Skeletal muscle satellite cell (primary cell): ENCODE measurements around the gene SPATA21.

Source experiments
- H3K27me3 ChIP-seq: 2 replicates; pipeline ENCODE4 v1.7.0; 2013; ENCODE audit warnings: low read length; ENCODE audit not compliant: control insufficient read depth, insufficient read depth
- H3K36me3 ChIP-seq: 2 replicates; pipeline ENCODE4 v1.7.0; 2013; ENCODE audit warnings: mild to moderate bottlenecking, control low read depth, low read length; ENCODE audit not compliant: insufficient read depth
- H3K4me1 ChIP-seq: 2 replicates; pipeline ENCODE4 v1.7.0; 2013; ENCODE audit warnings: low read length; ENCODE audit not compliant: control insufficient read depth, insufficient read depth
- H3K4me2 ChIP-seq: 2 replicates; pipeline ENCODE4 v1.7.0; 2013; ENCODE audit warnings: mild to moderate bottlenecking, low read length
- H3K4me3 ChIP-seq: 2 replicates; pipeline ENCODE4 v1.7.0; 2013; ENCODE audit warnings: low read length
- H3K9ac ChIP-seq: 2 replicates; pipeline ENCODE4 v1.7.0; 2013; ENCODE audit warnings: mild to moderate bottlenecking, low read depth, low read length, moderate library complexity
- H3K9me3 ChIP-seq: replicated peaks from 2 replicates; pipeline ENCODE4 v1.7.0; 2013; ENCODE audit warnings: mild to moderate bottlenecking, control low read depth, low read length

SPATA21 gene

DNA sequence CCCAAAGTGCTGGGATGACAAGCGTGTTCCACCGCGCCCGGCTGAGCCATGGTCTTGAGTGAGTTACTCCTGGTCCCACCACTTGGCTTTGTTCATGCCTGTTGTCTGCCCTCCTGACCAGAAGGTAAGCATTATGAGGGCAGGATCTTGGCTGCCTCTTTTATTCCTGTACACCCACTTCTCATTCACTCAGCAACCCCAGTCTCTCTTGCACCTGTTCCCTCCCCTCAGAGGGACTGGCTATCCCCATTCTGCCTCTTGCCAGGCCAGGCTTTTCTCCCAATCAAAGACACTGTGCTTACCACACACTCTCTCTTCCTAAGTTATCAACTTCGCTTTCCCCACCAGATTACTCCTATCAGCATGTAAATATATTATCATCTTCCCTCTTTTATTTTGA, 26.4 kb downstream of the SPATA21 start:
- Histone ChIP-seq H3K4me2 (no peak overlapping the region), H3K4me1 (no peaks in the 10 kb centered on the region), H3K9ac (no peak overlapping the region), H3K36me3 (no peaks in the 10 kb centered on the region), H3K9me3 (no peaks in the 10 kb centered on the region), H3K4me3 (no peak overlapping the region), H3K27me3 (peaks cover 3% of the 10 kb centered on the region)

DNA sequence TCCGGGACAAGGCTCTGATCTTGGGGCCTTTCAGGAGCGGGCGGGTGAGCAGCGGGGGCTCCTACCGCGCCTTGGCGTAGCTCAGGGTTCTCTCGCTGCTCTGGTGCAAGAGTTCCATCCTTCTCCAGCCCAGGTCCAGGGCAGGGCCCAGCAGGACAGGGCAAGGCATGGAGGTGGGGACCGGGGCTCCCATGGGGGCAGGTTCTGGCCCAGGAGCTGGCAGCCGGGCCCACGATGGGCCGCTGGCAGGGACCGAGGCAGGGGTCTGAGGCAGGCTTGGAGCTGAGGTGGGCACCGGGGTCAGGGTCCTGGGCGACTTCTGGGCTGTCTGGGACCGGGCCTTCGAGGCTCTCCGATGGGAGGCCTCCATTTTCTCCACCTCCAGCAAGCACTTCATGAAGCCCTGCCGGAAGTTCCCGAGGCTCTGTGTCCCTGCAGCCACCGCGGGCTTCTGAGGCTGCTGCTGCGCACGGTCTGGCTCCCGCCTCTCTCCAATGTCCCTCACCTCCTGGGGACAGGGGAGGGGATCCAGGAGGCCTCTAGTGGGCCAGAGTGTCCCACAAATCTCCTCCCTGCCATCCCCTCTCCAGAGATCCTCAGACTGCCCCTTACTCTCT, 27.6 kb downstream of the SPATA21 start:
- no peak overlapping the region for H3K4me2 ChIP-seq
- no peaks in the 10 kb centered on the region for H3K36me3 ChIP-seq
- H3K4me1 ChIP-seq = no peaks in the 10 kb centered on the region
- peaks cover 3% of the 10 kb centered on the region for H3K27me3 ChIP-seq
- no peaks in the 10 kb centered on the region for H3K9me3 ChIP-seq
- no peak overlapping the region for H3K4me3 ChIP-seq
- H3K9ac ChIP-seq = no peak overlapping the region

DNA sequence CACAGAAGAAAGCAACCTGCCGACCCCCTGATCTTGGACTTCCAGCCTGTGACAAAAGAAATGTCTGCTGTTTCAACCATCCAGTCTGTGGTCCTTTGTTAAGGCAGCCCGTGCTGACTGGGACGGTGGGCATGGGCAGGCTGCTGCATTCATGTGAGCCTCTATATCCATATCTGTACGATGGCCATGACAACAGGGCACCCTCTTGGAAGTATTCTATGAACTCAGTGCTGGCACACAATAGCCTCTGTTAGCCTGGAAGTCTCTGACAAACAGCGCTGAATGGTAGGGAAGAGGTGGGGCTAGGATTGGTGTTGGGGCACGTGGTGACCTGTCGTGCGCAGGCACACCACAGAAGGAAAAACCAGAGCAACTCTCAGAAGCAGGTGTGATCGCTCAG, 30.4 kb downstream of the SPATA21 start:
- H3K27me3 ChIP-seq = no peaks in the 10 kb centered on the region
- peaks cover 8% of the 10 kb centered on the region for H3K4me1 ChIP-seq
- no peak overlapping the region for H3K4me3 ChIP-seq
- H3K9me3 ChIP-seq = no peaks in the 10 kb centered on the region
- H3K4me2 ChIP-seq = no peak overlapping the region
- H3K36me3 ChIP-seq = no peaks in the 10 kb centered on the region
- H3K9ac ChIP-seq = no peak overlapping the region

GRCh38 chr1:16405441-16405840, 31.8 kb downstream of the SPATA21 start:
- H3K4me1 ChIP-seq = peaks cover 8% of the 10 kb centered on the region
- no peak overlapping the region for H3K4me3 ChIP-seq
- no peak overlapping the region for H3K4me2 ChIP-seq
- H3K9ac ChIP-seq = no peak overlapping the region
- no peaks in the 10 kb centered on the region for H3K27me3 ChIP-seq
- no peaks in the 10 kb centered on the region for H3K9me3 ChIP-seq
- H3K36me3 ChIP-seq = no peaks in the 10 kb centered on the region

- H3K4me2 ChIP-seq = no peak overlapping the region
- H3K27me3 ChIP-seq = no peaks in the 10 kb centered on the region
- H3K9ac ChIP-seq = no peak overlapping the region
- no peaks in the 10 kb centered on the region for H3K9me3 ChIP-seq
- no peak overlapping the region for H3K4me3 ChIP-seq
- H3K4me1 ChIP-seq = peaks cover 8% of the 10 kb centered on the region
- H3K36me3 ChIP-seq = peaks cover 14% of the 10 kb centered on the region
Measured at GRCh38 chr1:16402742-16403141, 34.5 kb downstream of the SPATA21 start.

DNA sequence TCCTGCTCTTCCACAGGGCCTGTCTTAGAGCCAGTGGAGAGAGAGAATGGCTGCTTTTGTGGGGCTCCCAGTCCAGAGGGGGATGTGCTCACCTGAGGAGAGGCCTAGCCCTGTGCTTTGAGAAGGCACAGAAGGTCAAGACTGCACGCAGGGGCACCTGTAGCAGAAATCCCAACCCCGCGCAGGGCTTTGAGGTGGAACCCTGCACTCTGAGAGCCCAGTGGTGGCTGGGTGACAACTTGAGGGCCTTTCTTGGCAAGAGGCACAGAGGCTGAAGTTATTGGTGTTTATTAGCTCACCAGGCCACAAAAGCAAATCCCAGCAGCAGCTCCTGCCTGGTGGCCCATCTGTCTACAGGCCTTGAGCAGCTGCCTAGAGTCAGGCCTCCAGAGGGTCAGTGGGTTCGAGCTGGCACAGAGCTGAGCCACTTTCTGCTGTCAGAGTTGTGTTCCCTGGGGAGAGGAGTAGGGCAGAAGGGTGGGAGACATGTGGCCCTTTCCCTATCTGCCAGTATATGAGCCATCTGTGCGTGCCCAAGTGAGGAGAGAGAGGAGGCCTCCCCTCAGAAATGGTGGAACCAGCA, 38.8 kb downstream of the SPATA21 start:
- Histone ChIP-seq H3K36me3 (peaks cover 38% of the 10 kb centered on the region), H3K9me3 (no peaks in the 10 kb centered on the region), H3K9ac (no peak overlapping the region), H3K27me3 (no peaks in the 10 kb centered on the region), H3K4me3 (no peak overlapping the region), H3K4me2 (no peak overlapping the region), H3K4me1 (peaks cover 35% of the 10 kb centered on the region)

- no peaks in the 10 kb centered on the region for H3K9me3 ChIP-seq
- peaks cover 42% of the 10 kb centered on the region for H3K36me3 ChIP-seq
- no peak overlapping the region for H3K9ac ChIP-seq
- no peaks in the 10 kb centered on the region for H3K27me3 ChIP-seq
- no peak overlapping the region for H3K4me3 ChIP-seq
- H3K4me2 ChIP-seq = peak overlapping the region; percentile 42
- peaks cover 40% of the 10 kb centered on the region for H3K4me1 ChIP-seq
Measured at GRCh38 chr1:16397120-16397519, 40.1 kb downstream of the SPATA21 start.

DNA sequence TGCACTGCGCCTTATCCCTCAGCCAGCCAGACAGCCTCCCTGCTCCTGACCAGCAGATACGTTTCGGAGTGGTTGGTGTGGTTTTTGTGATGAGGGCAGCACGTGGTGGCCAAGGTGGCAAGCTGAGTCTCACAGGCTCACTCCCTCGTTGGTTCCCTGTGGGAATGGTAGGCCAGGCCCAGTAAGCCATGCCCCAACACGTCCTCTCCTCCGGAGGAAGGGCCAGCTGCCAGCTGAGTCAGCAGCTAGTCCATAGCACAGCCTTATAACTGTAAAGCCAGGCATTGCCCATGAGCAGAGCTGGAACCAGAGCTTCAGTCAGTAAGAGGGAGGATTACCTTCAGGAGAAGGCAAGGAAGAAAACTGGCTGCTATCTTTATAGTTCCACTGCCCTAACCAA, 40.6 kb downstream of the SPATA21 start:
- peak overlapping the region; percentile 42 for H3K4me2 ChIP-seq
- H3K4me3 ChIP-seq = no peak overlapping the region
- no peaks in the 10 kb centered on the region for H3K27me3 ChIP-seq
- no peak overlapping the region for H3K9ac ChIP-seq
- no peaks in the 10 kb centered on the region for H3K9me3 ChIP-seq
- H3K36me3 ChIP-seq = peaks cover 42% of the 10 kb centered on the region
- H3K4me1 ChIP-seq = peaks cover 46% of the 10 kb centered on the region

DNA sequence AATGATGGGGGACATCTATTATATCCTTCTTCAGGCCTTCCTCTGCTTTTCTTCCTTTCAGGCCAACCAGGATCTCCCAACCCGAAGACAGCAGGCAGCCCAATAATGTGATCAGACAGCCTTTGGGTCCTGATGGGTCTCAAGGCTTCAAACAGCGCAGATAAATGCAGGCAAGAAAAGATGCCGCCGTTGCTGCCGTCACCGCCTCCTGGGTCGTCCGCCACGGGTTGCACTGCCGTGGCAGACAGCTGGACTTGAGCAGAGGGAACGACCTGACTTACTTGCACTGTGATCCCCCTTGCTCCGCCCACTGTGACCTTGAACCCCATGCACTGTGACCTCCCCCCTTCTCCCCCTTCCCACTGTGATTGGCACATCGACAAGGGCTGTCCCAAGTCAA, 42.2 kb downstream of the SPATA21 start:
- peaks cover 42% of the 10 kb centered on the region for H3K36me3 ChIP-seq

DNA sequence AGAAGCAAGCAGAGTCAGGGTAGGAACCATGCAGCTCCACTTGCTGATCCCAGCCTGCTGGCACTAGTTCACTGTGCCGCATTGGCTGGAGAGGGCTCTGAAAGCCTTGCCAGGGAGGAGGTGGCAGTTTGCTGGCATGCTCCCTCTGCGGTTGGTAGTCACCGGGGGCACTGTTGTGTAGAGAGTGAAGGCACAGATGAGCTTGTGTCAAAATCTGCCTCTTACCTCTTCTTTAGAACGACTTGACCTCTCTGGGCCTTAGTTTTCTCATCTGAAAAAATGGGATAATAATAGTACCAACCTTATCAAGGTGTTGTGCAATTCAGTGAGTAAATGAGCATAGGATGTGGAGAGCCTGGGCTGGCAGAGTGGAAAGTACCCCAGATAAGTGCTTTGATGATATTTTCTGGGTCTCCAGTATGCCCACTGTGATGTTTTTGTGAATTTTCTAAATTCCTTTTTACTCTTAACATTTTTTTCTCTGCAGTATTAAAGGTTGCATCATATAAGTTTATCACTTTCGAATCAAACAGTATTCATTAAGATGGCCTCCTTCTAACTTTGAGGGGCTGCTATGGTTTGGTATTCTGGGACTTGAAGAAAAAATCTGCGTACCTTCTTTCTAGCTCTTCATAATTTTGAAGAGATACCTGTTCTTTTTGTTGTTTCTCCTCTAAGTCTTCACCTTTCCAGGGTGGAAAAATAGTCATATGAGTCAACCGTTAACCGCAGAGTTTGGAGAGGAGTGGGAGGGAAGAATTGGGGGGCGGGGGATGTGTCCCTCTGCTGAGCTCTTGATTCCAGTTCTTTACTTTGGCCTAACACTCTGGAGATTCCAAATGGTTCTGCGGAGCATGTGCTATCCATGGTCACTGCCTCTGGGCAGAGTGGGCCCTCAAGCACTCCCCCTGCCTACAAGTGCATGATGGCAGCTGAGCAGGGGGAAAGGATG, 43.4 kb downstream of the SPATA21 start:
- Histone ChIP-seq H3K4me3 (no peak overlapping the region), H3K9me3 (no peaks in the 10 kb centered on the region), H3K4me2 (no peak overlapping the region), H3K27me3 (no peaks in the 10 kb centered on the region), H3K9ac (no peak overlapping the region), H3K4me1 (peaks cover 49% of the 10 kb centered on the region), H3K36me3 (peaks cover 32% of the 10 kb centered on the region)

More for the DNA sequence above, 42.2 kb downstream of the SPATA21 start:
- Histone ChIP-seq H3K4me2 (no peak overlapping the region), H3K27me3 (no peaks in the 10 kb centered on the region), H3K9ac (no peak overlapping the region), H3K4me1 (peaks cover 49% of the 10 kb centered on the region), H3K9me3 (no peaks in the 10 kb centered on the region), H3K4me3 (no peak overlapping the region)

GRCh38 chr1:16392740-16393569, 44.3 kb downstream of the SPATA21 start:
- Histone ChIP-seq H3K9ac (no peak overlapping the region), H3K36me3 (peaks cover 28% of the 10 kb centered on the region), H3K4me3 (no peak overlapping the region)

More at GRCh38 chr1:16392740-16393569, 44.3 kb downstream of the SPATA21 start:
- Histone ChIP-seq H3K9me3 (no peaks in the 10 kb centered on the region), H3K27me3 (no peaks in the 10 kb centered on the region), H3K4me2 (no peak overlapping the region), H3K4me1 (peaks cover 49% of the 10 kb centered on the region)
